ENCODE results near the gene ZNRF2. TPM values are rescaled to one million over a fixed set of nuclear protein-coding genes. Genes with fewer than 3 reads are reported as not detected.

ZNRF2 gene
- total RNA-seq, 3 donors from 2014 or later (not counting 1 experiment from before 2014, with no cell fraction given), result 35.0 to 43.7 (median 36.3) TPM

DNA sequence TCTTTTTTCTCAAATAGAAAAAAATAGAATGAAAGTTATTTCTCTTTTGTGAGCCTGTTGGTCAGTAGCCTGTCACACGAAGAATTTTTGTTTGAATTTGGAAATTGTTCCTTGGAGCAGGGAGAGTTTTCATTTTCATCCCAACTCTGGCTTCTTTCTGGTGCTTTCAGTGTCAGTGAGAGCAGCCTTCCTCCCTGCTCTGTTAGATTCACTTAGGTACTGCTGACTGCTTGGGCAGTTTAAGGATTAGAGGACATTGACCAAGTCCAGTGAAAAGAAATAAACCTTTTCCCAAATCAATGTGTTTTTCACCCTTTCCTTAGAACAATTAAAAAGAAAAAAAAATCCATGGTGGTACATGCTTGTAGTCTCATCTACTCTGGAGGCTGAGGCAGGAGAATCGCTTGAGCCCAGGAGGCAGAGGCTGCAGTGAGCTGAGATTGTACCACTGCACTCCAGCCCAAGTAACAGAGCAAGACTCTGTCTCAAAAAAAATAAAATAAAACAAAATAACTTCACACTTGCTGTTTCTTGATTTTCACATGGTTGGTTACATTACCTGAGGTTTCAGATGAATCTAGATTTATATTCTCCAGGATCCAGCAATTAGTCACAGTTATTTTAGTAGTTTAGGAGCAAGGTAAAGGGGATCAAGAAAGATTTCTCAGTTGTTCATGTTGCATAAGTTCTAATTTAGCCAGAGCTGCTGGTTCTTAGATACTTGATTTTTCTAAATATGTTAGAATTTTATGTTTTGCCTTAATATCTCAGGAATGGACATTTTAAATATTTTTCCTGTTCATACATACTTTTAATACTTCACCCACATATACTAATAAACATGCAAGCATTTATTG is 63.1 kb downstream of the ZNRF2 start:
- ATAC-seq (peak; percentile 3 to 30 (median 22)), DNase-seq (no peak)
- H3K4me1 Mint-ChIP-seq, result peaks cover 46 to 64% of the 10 kb centered on the region in 2 donors
- Histone ChIP-seq H3K27me3 (ENCODE audit: control insufficient read depth, insufficient read depth, low read length) (no peaks in the 10 kb centered on the region), H3K36me3 (ENCODE audit: control insufficient read depth, insufficient read depth, low read length) (no peaks in the 10 kb centered on the region), H3K4me3 (ENCODE audit: low read length) (no peak overlapping the region), H3K9me3 (ENCODE audit: control insufficient read depth, insufficient read depth, low read length) (no peaks in the 10 kb centered on the region), H3K4me1 (ENCODE audit: control insufficient read depth, insufficient read depth, low read length) (peaks cover 11% of the 10 kb centered on the region), H3K27ac (ENCODE audit: low read length) (peak overlapping the region; percentile 74)
- no peaks in the 10 kb centered on the region for H3K27me3 Mint-ChIP-seq (ENCODE audit: low read depth in 2 of 2)
- peak overlapping the region; percentile 83 for H3K4me3 Mint-ChIP-seq
- no peaks in the 10 kb centered on the region for H3K36me3 Mint-ChIP-seq
- no peaks in the 10 kb centered on the region for H3K9me3 Mint-ChIP-seq
- intact Hi-C loops (cut with micrococcal nuclease), result loop anchor here (1.0 to 5.0 kb wide), 4 partner anchors 17 to 185 kb away; partner anchors contain the start of gene ZNRF2
- H3K27ac Mint-ChIP-seq, result peak overlapping the region; percentile 96 to 97
- 85% methylated on average over 2 of the region's 2 CpGs for WGBS (ENCODE audit: insufficient coverage)
- TF ChIP-seq, protein P1, sequence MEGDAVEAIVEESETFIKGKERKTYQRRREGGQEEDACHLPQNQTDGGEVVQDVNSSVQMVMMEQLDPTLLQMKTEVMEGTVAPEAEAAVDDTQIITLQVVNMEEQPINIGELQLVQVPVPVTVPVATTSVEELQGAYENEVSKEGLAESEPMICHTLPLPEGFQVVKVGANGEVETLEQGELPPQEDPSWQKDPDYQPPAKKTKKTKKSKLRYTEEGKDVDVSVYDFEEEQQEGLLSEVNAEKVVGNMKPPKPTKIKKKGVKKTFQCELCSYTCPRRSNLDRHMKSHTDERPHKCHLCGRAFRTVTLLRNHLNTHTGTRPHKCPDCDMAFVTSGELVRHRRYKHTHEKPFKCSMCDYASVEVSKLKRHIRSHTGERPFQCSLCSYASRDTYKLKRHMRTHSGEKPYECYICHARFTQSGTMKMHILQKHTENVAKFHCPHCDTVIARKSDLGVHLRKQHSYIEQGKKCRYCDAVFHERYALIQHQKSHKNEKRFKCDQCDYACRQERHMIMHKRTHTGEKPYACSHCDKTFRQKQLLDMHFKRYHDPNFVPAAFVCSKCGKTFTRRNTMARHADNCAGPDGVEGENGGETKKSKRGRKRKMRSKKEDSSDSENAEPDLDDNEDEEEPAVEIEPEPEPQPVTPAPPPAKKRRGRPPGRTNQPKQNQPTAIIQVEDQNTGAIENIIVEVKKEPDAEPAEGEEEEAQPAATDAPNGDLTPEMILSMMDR (IDR thresholded peaks at IDR 0.05), result no peak

DNA sequence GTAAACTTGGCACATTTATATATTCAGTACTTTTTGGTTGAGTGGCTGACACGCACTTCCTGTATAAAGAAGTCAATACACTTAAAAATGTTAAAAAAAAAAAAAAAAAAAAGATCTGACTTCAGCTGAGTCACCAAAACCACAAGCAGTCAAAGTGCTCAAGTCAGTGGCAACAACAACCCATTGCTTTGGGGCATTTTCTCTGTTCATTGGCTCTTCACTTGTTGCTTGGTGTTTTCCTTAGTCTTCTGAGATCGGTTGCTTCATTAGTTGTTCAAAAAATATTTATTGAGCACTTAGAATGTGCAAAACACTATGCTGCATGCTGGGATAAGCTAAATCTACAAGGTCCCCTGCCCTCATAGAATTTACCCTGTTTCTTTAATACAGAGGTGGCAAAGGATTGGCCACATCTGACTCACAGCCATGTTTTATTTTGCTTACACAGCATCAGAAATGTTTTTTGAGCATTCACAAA is 63.7 kb downstream of the ZNRF2 start:
- no peaks in the 10 kb centered on the region for H3K27me3 ChIP-seq (ENCODE audit: control insufficient read depth, insufficient read depth, low read length)
- ATAC-seq (peak; percentile 82 to 90 (median 89)), DNase-seq (peak; percentile 30 to 89)
- no peak overlapping the region for H3K4me3 ChIP-seq (ENCODE audit: low read length)
- WGBS (ENCODE audit: insufficient coverage), result 0% methylated on average over 2 of the region's 2 CpGs
- Mint-ChIP-seq H3K4me3 (peak overlapping the region; percentile 83), H3K36me3 (no peaks in the 10 kb centered on the region), H3K27ac (peak overlapping the region; percentile 96 to 97), H3K9me3 (no peaks in the 10 kb centered on the region), H3K27me3 (ENCODE audit: low read depth in 2 of 2) (no peaks in the 10 kb centered on the region), H3K4me1 (peaks cover 50 to 64% of the 10 kb centered on the region in 2 donors)
- peaks cover 11% of the 10 kb centered on the region for H3K4me1 ChIP-seq (ENCODE audit: control insufficient read depth, insufficient read depth, low read length)
- H3K27ac ChIP-seq (ENCODE audit: low read length), result peak overlapping the region; percentile 74
- intact Hi-C loops (cut with micrococcal nuclease), result loop anchor here (1.0 to 5.0 kb wide), 4 partner anchors 18 to 186 kb away; partner anchors contain the start of gene ZNRF2
- H3K36me3 ChIP-seq (ENCODE audit: control insufficient read depth, insufficient read depth, low read length), result no peaks in the 10 kb centered on the region
- TF ChIP-seq, protein P1 (IDR thresholded peaks at IDR 0.05), result no peak
- H3K9me3 ChIP-seq (ENCODE audit: control insufficient read depth, insufficient read depth, low read length), result no peaks in the 10 kb centered on the region

DNA sequence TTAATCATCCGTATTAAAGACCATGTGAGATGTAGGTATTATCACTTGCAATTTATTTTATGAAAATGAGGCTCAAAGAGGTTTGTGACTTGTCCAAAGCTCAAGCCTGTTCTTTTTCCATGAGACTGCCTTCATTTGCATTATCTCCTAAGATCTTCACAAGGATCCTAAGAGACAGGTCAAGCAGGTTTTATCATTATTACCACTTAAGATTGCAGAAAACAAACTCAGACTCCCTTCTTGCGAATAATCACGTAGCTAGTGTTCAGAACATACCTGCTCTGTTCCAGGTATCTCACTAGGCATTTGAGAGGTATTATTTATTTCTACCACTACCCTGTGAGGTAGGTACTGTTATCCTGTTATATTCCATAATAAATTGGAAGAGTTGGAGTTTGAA is 64.8 kb downstream of the ZNRF2 start:
- H3K4me1 ChIP-seq (ENCODE audit: control insufficient read depth, insufficient read depth, low read length), result peaks cover 9% of the 10 kb centered on the region
- no peaks in the 10 kb centered on the region for H3K27me3 ChIP-seq (ENCODE audit: control insufficient read depth, insufficient read depth, low read length)
- no peaks in the 10 kb centered on the region for H3K9me3 ChIP-seq (ENCODE audit: control insufficient read depth, insufficient read depth, low read length)
- H3K27ac ChIP-seq (ENCODE audit: low read length), result peak overlapping the region; percentile 74
- TF ChIP-seq, protein P1 (IDR thresholded peaks at IDR 0.05), result no peak
- ATAC-seq (no peak), DNase-seq (no peak)
- H3K4me1 Mint-ChIP-seq, result peaks cover 57 to 70% of the 10 kb centered on the region in 2 donors
- no peaks in the 10 kb centered on the region for H3K36me3 Mint-ChIP-seq
- H3K36me3 ChIP-seq (ENCODE audit: control insufficient read depth, insufficient read depth, low read length), result no peaks in the 10 kb centered on the region
- no peaks in the 10 kb centered on the region for H3K9me3 Mint-ChIP-seq
- H3K4me3 ChIP-seq (ENCODE audit: low read length), result no peak overlapping the region
- peak overlapping the region; percentile 96 to 97 for H3K27ac Mint-ChIP-seq
- intact Hi-C loops (cut with micrococcal nuclease), result loop anchor here (2.0 to 5.0 kb wide), 2 partner anchors 26 to 187 kb away; no protein-coding TSS in a partner anchor
- H3K4me3 Mint-ChIP-seq, result peak overlapping the region; percentile 83
- WGBS (ENCODE audit: insufficient coverage), result no CpG with 5 or more reads among the region's 3 CpGs
- no peaks in the 10 kb centered on the region for H3K27me3 Mint-ChIP-seq (ENCODE audit: low read depth in 2 of 2)

Data from natural killer cell (primary cell).